H9 (cell line): Measurements from ENCODE around the gene GGA1. TPM values are rescaled to one million over a fixed set of nuclear protein-coding genes. Genes with fewer than 3 reads are reported as not detected.

Experiments
- DNase-seq: peaks from one replicate; pipeline ENCODE4 v3.0.0-alpha.2; 2017
- H2AFZ ChIP-seq: one replicate; pipeline ENCODE4 v1.6.1; 2013; ENCODE audit warnings: mild to moderate bottlenecking, low read length, control low read depth, moderate library complexity
- H2AK5ac ChIP-seq: 2 replicates; pipeline ENCODE4 v1.6.1; 2013; ENCODE audit warnings: low read length, control low read depth, mixed read lengths; ENCODE audit not compliant: insufficient read length
- H2BK120ac ChIP-seq: one replicate; pipeline ENCODE4 v1.6.1; 2013; ENCODE audit warnings: low read depth, mild to moderate bottlenecking, low read length, control low read depth, inconsistent platforms; ENCODE audit not compliant: poor library complexity, severe bottlenecking
- H2BK12ac ChIP-seq: 2 replicates; pipeline ENCODE4 v1.6.1; 2013; ENCODE audit warnings: low read length, control low read depth, mixed read lengths, low read depth; ENCODE audit not compliant: insufficient read length
- H2BK15ac ChIP-seq: 2 replicates; pipeline ENCODE4 v1.6.1; 2013; ENCODE audit warnings: low read depth, low read length, control low read depth
- H2BK20ac ChIP-seq: one replicate; pipeline ENCODE4 v1.6.1; 2013; ENCODE audit warnings: low read depth, mild to moderate bottlenecking, low read length, control low read depth, inconsistent platforms; ENCODE audit not compliant: poor library complexity, severe bottlenecking
- H2BK5ac ChIP-seq: 2 replicates; pipeline ENCODE4 v1.6.1; 2013; ENCODE audit warnings: low read length, control low read depth, mixed read lengths; ENCODE audit not compliant: insufficient read length
- H3K14ac ChIP-seq: 2 replicates; pipeline ENCODE4 v1.6.1; 2013; ENCODE audit warnings: low read length, control low read depth; ENCODE audit not compliant: insufficient read depth
- H3K18ac ChIP-seq: 2 replicates; pipeline ENCODE4 v1.6.1; 2013; ENCODE audit warnings: low read depth, mild to moderate bottlenecking, mixed read lengths, low read length, control low read depth; ENCODE audit not compliant: insufficient read length
- H3K23ac ChIP-seq: 2 replicates; pipeline ENCODE4 v1.6.1; 2013; ENCODE audit warnings: low read length, control low read depth, mixed read lengths, low read depth; ENCODE audit not compliant: insufficient read length
- H3K23me2 ChIP-seq: 2 replicates; pipeline ENCODE4 v1.6.1; 2013; ENCODE audit warnings: low read depth, mild to moderate bottlenecking, mixed read lengths, low read length, control low read depth; ENCODE audit not compliant: insufficient read length, poor library complexity, severe bottlenecking
- H3K27ac ChIP-seq: 2 replicates; pipeline ENCODE4 v1.5.1; 2013; ENCODE audit warnings: low read length, control low read depth, mixed read lengths, low read depth; ENCODE audit not compliant: insufficient read length
- H3K27me3 ChIP-seq: 2 replicates; pipeline ENCODE4 v1.6.1; 2013; ENCODE audit warnings: low read length, control low read depth, inconsistent platforms; ENCODE audit not compliant: insufficient read depth
- H3K4ac ChIP-seq: 2 replicates; pipeline ENCODE4 v1.6.1; 2013; ENCODE audit warnings: low read depth, mild to moderate bottlenecking, control low read depth, inconsistent platforms, low read length, moderate library complexity
- H3K4me1 ChIP-seq: 2 replicates; pipeline ENCODE4 v1.6.1; 2013; ENCODE audit warnings: low read length, control low read depth, inconsistent platforms; ENCODE audit not compliant: insufficient read depth
- H3K4me2 ChIP-seq: 2 replicates; pipeline ENCODE4 v1.6.1; 2013; ENCODE audit warnings: low read length, control low read depth, mixed read lengths; ENCODE audit not compliant: insufficient read length, insufficient read depth
- H3K56ac ChIP-seq: 2 replicates; pipeline ENCODE4 v1.6.1; 2013; ENCODE audit warnings: low read depth, mild to moderate bottlenecking, mixed read lengths, low read length, control low read depth; ENCODE audit not compliant: insufficient read length
- H3K79me1 ChIP-seq: 2 replicates; pipeline ENCODE4 v1.6.1; 2013; ENCODE audit warnings: low read depth, mild to moderate bottlenecking, moderate library complexity, low read length, control low read depth, inconsistent platforms; ENCODE audit not compliant: insufficient read depth, poor library complexity, severe bottlenecking
- H3K79me2 ChIP-seq: 2 replicates; pipeline ENCODE4 v1.6.1; 2013; ENCODE audit warnings: low read length, control low read depth, inconsistent platforms; ENCODE audit not compliant: insufficient read depth
- H3K9ac ChIP-seq: 2 replicates; pipeline ENCODE4 v1.6.1; 2013; ENCODE audit warnings: low read length, control low read depth, mixed read lengths; ENCODE audit not compliant: insufficient read length; ENCODE audit errors: extremely low read depth
- H3K9me3 ChIP-seq: one replicate; pipeline ENCODE4 v1.6.1; 2013; ENCODE audit warnings: low read depth, low read length, inconsistent platforms; ENCODE audit not compliant: control insufficient read depth
- H3T11ph ChIP-seq: one replicate; pipeline ENCODE4 v1.6.1; 2013; ENCODE audit warnings: mild to moderate bottlenecking, low read length, control low read depth, inconsistent platforms
- H4K20me1 ChIP-seq: one replicate; pipeline ENCODE4 v1.6.1; 2013; ENCODE audit not compliant: control insufficient read depth, insufficient read length, insufficient read depth
- H4K5ac ChIP-seq: 2 replicates; pipeline ENCODE4 v1.6.1; 2013; ENCODE audit warnings: low read depth, mild to moderate bottlenecking, mixed read lengths, low read length, control low read depth; ENCODE audit not compliant: insufficient read length
- H4K8ac ChIP-seq: replicated peaks from 2 replicates; pipeline ENCODE4 v1.6.1; 2013; ENCODE audit warnings: low read length, control low read depth, mixed read lengths, low read depth; ENCODE audit not compliant: insufficient read length
- H4K91ac ChIP-seq: 2 replicates; pipeline ENCODE4 v1.6.1; 2013; ENCODE audit warnings: low read depth, mild to moderate bottlenecking, moderate library complexity, mixed read lengths, low read length, control low read depth; ENCODE audit not compliant: insufficient read length
- H3K27ac Mint-ChIP-seq, 3 experiments: 2 replicates in 2 of 3; 3 replicates in 1 of 3; pipeline ENCODE4 v1.8.0; 2020 to 2021; ENCODE audit warnings: mixed read lengths in 3 of 3, mild to moderate bottlenecking in 1 of 3, moderate library complexity in 1 of 3
- H3K27me3 Mint-ChIP-seq: 2 replicates; pipeline ENCODE4 v1.8.0; 2021; ENCODE audit warnings: low read depth, mild to moderate bottlenecking, moderate library complexity, mixed read lengths
- H3K36me3 Mint-ChIP-seq, 3 experiments: 2 replicates in 2 of 3; 3 replicates in 1 of 3; pipeline ENCODE4 v1.8.0; 2020 to 2021; ENCODE audit warnings: low read depth in 3 of 3, mixed read lengths in 3 of 3; ENCODE audit not compliant: insufficient read depth in 1 of 3
- H3K4me1 Mint-ChIP-seq, 2 experiments: 2 replicates each; pipeline ENCODE4 v1.8.0; 2020; ENCODE audit warnings: mixed read lengths in 2 of 2
- H3K4me3 Mint-ChIP-seq, 2 experiments: 2 replicates in 1 of 2; 3 replicates in 1 of 2; pipeline ENCODE4 v1.8.0; 2020 to 2021; ENCODE audit warnings: mild to moderate bottlenecking in 2 of 2, mixed read lengths in 2 of 2, moderate library complexity in 1 of 2
- H3K9me3 Mint-ChIP-seq, 2 experiments: 2 replicates in 1 of 2; 3 replicates in 1 of 2; pipeline ENCODE4 v1.8.0; 2020; ENCODE audit warnings: mild to moderate bottlenecking in 2 of 2, mixed read lengths in 2 of 2, moderate library complexity in 1 of 2
- WGBS: extraction: QIAGEN DNeasy Blood & Tissue Kit; methylation state at CpG from one replicate; pipeline ENCODE4 v1.1.7; 2013; ENCODE audit warnings: missing lambda C conversion rate, low lambda C conversion rate, mixed read lengths; ENCODE audit not compliant: insufficient read length; ENCODE audit errors: extremely low coverage; 5-methylcytosine and 5-hydroxymethylcytosine counted together
- total RNA-seq: library from RNA; stranded (reverse); gene quantifications from 2 replicates; pipeline ENCODE4 v1.2.1, GENCODE V29; 2021
- TF ChIP-seq, protein P1 (sequence below): fragments of 200-600 bp; sonication (generic); conservative IDR thresholded peaks from 3 replicates; pipeline ENCODE4 v1.8.0; 2021; ENCODE audit warnings: antibody characterized with exemption, mild to moderate bottlenecking

GGA1 gene
- total RNA-seq, 1 experiment from 2014 or later: 61.7 TPM

- Histone ChIP-seq H2AFZ (no peak overlapping the region), H3K27me3 (no peaks in the 10 kb centered on the region), H2AK5ac (no peak overlapping the region), H3K9me3 (no peaks in the 10 kb centered on the region), H3K14ac (no peak overlapping the region), H3K4ac (no peak overlapping the region), H3K79me2 (no peaks in the 10 kb centered on the region), H3K27ac (no peak overlapping the region), H3K23ac (no peak overlapping the region), H2BK12ac (no peak overlapping the region), H3T11ph (no peak overlapping the region), H3K23me2 (peaks cover 2% of the 10 kb centered on the region), H2BK5ac (no peak overlapping the region), H3K56ac (no peak overlapping the region), H3K9ac (no peak overlapping the region), H3K79me1 (no peaks in the 10 kb centered on the region), H2BK20ac (no peak overlapping the region), H4K5ac (no peak overlapping the region), H3K18ac (no peak overlapping the region), H3K4me1 (peaks cover 5% of the 10 kb centered on the region; the same call in 1 of the 2 replicates), H4K8ac (no peak overlapping the region), H2BK120ac (no peak overlapping the region), H3K4me2 (no peak overlapping the region), H2BK15ac (no peak overlapping the region), H4K91ac (no peak overlapping the region), H4K20me1 (no peaks in the 10 kb centered on the region)
- peak overlapping the region in 1 of 3 experiments; percentile 44; a peak in 1 of 7 replicates for H3K27ac Mint-ChIP-seq
- TF ChIP-seq, protein P1, sequence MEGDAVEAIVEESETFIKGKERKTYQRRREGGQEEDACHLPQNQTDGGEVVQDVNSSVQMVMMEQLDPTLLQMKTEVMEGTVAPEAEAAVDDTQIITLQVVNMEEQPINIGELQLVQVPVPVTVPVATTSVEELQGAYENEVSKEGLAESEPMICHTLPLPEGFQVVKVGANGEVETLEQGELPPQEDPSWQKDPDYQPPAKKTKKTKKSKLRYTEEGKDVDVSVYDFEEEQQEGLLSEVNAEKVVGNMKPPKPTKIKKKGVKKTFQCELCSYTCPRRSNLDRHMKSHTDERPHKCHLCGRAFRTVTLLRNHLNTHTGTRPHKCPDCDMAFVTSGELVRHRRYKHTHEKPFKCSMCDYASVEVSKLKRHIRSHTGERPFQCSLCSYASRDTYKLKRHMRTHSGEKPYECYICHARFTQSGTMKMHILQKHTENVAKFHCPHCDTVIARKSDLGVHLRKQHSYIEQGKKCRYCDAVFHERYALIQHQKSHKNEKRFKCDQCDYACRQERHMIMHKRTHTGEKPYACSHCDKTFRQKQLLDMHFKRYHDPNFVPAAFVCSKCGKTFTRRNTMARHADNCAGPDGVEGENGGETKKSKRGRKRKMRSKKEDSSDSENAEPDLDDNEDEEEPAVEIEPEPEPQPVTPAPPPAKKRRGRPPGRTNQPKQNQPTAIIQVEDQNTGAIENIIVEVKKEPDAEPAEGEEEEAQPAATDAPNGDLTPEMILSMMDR: no peak
- WGBS: no CpG with 5 or more reads among the region's 11 CpGs
- H3K4me1 Mint-ChIP-seq: peaks cover 17 to 36% of the 10 kb centered on the region in 2 experiments
- H3K9me3 Mint-ChIP-seq: no peaks in the 10 kb centered on the region
- no peaks in the 10 kb centered on the region for H3K36me3 Mint-ChIP-seq
- DNase-seq: no peak
- 0 out of 5 replicates have a peak overlapping the region, but pooled peaks of 1 of the 2 experiments have one; percentile 35 for H3K4me3 Mint-ChIP-seq
- H3K27me3 Mint-ChIP-seq: peaks cover 15% of the 10 kb centered on the region
These were observed 20.0 kb upstream of the GGA1 start for GRCh38 chr22:37588546-37589215.
